Cardiac septum (tissue), 1 donor: Measurements from ENCODE around the gene EGFR. TPM values are rescaled to one million over a fixed set of nuclear protein-coding genes. Genes with fewer than 3 reads are reported as not detected.

ENCODE experiments used
- DNase-seq: peaks from one replicate; pipeline ENCODE4 v3.0.0-alpha.2; 2020; ENCODE audit warnings: low spot score
- intact Hi-C: fragments of 100-400 bp; cut with DNase I; formaldehyde crosslinking; loops from one replicate; pipeline ENCODE4 v1.14.0; 2022
- total RNA-seq: library from RNA; stranded (reverse); fragmentation: NEBNext Ultra II Directional; extraction: Animal tissue kit (Norgen Biotek cat#: 25700); gene quantifications from one replicate; pipeline ENCODE4 v1.2.1, GENCODE V29; 2021
- donor health status: DM: no; HTN: no; CAD: no.

The EGFR gene
- total RNA-seq, 1 donor from 2014 or later = 7.6 TPM

DNA sequence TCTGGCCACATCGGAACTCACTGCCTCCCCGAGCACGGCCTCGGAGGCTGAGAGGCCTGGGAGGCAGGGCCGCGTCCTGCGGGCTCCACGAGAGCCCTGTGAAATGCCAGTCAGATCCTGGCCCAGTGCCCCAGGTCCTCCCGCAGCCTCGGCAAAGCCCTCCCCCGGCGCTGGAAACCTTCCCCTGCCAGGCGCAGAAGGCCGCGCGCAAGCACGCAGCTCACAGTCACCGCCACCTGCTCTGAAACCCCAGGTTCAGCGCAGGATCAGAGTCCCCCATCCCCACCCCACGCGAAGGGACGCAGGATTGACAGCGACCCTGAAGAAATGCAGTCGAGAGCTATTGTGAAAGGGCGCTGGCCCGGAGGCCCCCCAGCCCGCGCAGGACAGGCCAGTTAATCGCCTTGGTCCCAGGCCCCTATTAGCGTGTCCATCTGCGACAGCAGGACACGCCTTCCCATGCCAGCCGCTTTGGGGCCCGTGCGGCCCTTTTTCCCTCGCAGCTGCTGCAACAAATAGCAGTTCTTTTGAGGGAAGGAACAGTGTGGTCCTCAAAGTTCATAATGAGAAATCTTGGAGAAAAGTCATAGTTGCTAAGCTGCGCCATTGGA, 13.5 kb upstream of the EGFR start:
- intact Hi-C loops = no loop called here
- DNase-seq = no peak

DNA sequence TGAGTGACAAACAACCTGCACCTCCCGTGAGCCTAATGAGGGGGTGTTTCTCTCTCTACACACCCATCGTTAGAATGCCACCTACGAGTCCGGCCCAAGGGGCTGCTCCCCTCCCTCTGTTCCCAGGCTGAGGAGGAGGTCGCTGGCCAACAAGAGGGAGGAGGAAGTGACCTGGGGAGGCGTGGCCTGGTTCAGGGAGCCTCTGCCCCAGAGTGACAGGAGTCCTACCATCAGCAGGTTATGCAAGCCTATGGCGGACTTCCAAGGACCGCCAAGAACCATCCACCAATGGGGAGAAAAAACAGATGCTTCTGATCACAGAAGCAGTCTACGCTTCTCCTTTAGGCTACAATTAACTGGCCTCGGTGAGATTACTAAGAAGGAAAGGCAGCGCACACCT, 12.3 kb upstream of the EGFR start:
- intact Hi-C loops = no loop called here
- no peak for DNase-seq

- DNase-seq = no peak
- intact Hi-C loops = no loop called here
Observed at GRCh38 chr7:55013851-55014250, 5.0 kb upstream of the EGFR start.

- intact Hi-C loops = loop anchor here (5.0 kb wide), 1 partner anchor 111 kb away; no protein-coding TSS in a partner anchor
- DNase-seq = no peak
Observed at GRCh38 chr7:55016061-55016745, 2.6 kb upstream of the EGFR start.

DNA sequence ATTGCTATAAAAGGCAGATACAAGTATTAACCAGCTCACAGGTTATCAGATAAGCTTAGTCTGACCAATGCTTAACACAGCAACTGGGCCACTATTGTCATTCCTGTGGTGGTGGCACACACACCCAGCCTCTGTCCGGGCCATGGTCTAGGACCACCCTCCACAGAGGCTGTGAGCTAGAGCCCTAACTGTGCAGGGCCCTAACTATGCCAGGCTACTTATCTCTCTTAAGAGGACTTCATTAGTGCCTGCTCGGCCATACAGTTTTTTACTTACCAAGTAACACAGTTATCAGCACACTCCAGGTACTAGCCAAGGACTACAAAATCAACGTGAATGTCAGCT, 2.1 kb upstream of the EGFR start:
- DNase-seq = no peak
- intact Hi-C loops = loop anchor here (5.0 kb wide), 1 partner anchor 111 kb away; no protein-coding TSS in a partner anchor

- no peak for DNase-seq
- intact Hi-C loops = loop anchor here (5.0 kb wide), 1 partner anchor 109 kb away; no protein-coding TSS in a partner anchor
Observed at GRCh38 chr7:55017841-55018240, 976 bp upstream of the EGFR start.

DNA sequence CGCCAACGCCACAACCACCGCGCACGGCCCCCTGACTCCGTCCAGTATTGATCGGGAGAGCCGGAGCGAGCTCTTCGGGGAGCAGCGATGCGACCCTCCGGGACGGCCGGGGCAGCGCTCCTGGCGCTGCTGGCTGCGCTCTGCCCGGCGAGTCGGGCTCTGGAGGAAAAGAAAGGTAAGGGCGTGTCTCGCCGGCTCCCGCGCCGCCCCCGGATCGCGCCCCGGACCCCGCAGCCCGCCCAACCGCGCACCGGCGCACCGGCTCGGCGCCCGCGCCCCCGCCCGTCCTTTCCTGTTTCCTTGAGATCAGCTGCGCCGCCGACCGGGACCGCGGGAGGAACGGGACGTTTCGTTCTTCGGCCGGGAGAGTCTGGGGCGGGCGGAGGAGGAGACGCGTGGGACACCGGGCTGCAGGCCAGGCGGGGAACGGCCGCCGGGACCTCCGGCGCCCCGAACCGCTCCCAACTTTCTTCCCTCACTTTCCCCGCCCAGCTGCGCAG, 424 bp downstream of the EGFR start:
- intact Hi-C loops = loop anchor here (5.0 kb wide), 1 partner anchor 108 kb away; no protein-coding TSS in a partner anchor
- DNase-seq = no peak

GRCh38 chr7:55019691-55020465, 1.1 kb downstream of the EGFR start:
- intact Hi-C loops = loop anchor here (5.0 kb wide), 2 partner anchors 37 to 107 kb away; no protein-coding TSS in a partner anchor

DNA sequence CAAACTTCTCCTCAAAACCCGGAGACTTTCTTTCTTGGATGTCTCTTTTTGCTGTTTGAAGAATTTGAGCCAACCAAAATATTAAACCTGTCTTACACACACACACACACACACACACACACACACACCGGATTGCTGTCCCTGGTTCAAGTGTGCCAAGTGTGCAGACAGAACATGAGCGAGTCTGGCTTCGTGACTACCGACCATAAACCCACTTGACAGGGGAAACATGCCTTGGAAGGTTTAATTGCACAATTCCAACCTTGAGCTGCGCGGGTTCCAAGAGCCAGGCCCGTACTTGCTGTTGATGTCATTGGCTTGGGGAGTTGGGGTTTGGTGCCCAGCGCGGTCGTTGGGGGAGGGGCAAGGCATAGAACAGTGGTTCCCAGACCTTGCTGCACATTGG, 1.7 kb downstream of the EGFR start:
- no peak for DNase-seq
- intact Hi-C loops = loop anchor here (5.0 kb wide), 1 partner anchor 37 kb away; no protein-coding TSS in a partner anchor

More at GRCh38 chr7:55019691-55020465, 1.1 kb downstream of the EGFR start:
- DNase-seq = no peak

- intact Hi-C loops = loop anchor here (5.0 kb wide), 1 partner anchor 36 kb away; no protein-coding TSS in a partner anchor
Observed at GRCh38 chr7:55021053-55021452, 2.2 kb downstream of the EGFR start.

DNA sequence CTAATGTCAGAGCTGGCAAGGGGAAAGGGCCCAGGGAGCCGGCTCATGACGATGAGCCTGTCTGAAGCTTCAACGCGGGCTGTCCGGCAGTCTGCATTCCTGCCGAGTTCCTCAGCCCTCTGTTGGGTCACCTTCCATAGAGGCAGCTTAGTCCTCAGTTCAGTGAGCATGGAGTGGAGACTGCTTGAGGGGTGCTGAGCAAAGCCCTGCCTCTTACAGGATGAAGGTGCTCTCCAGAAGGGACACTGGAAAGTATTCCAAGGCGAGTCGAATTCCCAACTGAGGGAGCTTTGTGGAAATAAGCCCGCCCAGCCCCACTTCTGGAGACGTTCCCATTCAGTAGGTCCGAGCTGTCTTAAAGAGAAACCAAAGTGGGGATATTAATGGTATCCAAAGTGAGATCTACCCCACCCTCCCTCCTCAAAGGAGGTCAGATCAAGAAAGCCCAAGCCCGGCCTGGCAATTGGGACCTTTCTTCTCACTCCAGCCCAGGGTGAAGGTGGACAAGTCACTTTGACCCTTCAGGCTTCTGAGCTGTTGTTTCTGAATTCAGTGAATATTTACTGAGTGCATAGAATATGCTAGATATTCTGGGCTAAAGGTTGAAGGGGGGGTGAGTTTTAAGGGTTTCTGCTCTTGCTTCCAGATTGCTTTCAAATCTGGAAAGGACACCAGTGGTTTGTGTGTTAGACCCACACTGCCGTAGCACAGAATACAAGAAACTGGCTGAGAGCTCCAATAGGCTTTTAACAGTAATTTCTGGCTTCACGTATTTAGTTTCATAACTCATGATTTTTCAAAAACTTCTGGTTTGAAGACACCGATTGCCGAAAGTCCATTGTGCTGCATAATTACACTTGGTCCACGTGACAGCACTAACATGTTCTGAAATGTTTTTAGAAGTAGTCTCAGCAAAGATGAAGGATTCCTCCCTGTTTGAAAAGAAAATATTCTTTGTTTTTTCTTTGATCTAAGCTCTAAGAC, 3.5 kb downstream of the EGFR start:
- intact Hi-C loops = loop anchor here (5.0 kb wide), 1 partner anchor 35 kb away; no protein-coding TSS in a partner anchor
- DNase-seq = no peak

More at GRCh38 chr7:55021053-55021452, 2.2 kb downstream of the EGFR start:
- no peak for DNase-seq

DNA sequence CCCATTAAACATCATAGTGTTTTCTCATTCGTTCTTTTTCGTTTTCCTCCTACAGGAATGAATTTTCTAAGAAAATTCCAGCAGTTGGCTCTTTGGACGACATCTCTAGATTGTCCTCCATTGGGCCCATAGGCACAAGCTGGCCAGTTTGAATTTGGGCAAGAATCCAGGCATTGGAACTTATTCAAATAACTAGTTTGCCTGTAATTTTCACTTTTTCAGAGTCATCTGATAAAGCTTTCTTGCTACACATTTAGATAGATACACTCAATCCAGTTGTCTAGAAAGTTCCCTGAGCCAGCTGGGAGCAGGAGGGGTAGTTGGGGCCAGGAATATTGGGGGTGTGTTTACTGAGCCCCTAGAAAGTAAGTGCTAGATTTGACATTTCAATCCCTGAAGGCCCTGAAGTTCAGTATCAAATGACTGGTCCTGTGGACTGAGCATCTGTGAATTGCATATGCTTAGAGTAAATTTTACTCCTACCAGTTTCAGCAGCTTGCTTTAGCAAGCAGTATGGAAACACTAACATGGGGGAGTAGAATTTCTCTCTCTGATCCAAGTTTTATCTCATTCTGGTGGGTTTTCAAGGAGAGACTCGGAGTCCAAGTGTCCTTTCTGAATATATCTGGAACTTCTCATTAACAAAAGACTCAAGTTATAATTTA, 5.2 kb downstream of the EGFR start:
- intact Hi-C loops = loop anchor here (5.0 kb wide), 1 partner anchor 33 kb away; no protein-coding TSS in a partner anchor
- DNase-seq = no peak

DNA sequence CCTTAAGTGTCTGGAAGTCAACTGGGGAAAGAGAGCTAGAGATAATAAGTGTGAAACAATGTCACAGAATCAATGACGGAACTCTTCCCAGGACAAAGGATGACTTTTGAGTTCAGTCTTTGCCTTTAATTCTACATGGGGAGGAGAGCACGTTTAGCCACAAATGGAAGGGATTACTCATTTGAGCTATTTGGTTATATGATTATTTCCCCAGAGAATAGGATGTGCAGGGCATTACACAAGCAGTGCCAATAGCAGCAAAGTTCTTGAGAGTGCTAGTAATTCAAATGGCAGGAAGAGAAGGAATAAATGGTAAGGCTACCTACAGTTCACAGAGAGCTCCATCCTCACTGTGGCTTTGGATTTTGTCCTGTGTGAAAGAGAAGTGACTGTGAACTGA, 6.0 kb downstream of the EGFR start:
- intact Hi-C loops = loop anchor here (5.0 kb wide), 1 partner anchor 33 kb away; no protein-coding TSS in a partner anchor
- DNase-seq = no peak

DNA sequence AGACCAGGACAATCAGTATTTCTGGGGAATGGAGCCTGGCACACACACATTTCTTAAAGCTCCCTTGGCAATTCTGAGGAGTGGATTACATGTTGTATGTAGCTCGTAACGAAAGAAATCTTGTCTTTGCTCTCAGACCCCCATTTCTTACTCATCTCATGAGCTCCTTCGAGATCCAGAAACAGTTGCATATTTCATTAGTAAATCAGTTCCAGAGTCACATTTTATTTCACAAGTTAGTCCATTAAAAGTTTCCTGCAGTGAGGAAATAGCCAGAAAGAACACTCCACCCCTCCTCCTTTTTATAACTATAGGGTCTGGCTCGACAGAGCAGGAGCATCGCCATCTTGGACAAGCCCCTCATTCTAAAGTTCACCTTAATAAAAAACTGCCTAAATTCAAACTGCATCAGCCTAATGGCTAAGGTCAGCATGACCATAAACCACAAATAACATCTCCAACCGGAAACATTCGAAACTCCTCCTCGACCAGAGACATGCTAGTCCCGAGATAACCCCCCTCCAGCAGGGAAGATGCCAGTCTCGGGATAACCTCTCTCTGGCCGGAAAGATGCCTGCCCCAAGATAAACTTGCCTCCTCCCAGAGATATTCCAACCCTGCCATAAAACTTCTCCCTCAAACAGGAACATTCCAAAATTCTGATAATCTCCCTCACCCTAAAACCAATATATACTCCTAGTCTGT, 7.4 kb downstream of the EGFR start:
- intact Hi-C loops = no loop called here
- no peak for DNase-seq

- intact Hi-C loops = no loop called here
- no peak for DNase-seq
Observed at GRCh38 chr7:55026867-55027490, 8.2 kb downstream of the EGFR start.

- intact Hi-C loops = no loop called here
- no peak for DNase-seq
Observed at GRCh38 chr7:55028011-55028410, 9.2 kb downstream of the EGFR start.

DNA sequence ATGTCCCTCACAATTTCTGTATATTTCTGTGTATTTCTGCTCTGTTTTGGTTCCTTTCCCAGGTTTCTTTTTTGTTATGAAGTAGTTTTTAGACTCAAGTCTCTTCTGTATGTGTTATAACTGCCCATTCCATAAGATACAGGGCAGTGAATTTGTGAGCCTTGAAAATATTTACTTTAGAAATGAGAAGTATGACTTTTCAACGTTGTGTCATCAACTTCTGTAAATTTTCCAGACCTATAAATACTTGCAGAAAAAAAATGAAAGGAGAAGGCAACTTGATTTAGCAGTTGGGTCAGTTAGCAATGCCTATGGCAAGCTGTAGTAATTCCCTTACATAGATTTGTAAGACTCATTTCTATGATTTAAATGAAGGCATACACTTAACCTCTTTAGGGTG, 11.5 kb downstream of the EGFR start:
- DNase-seq = no peak
- intact Hi-C loops = no loop called here
